ENCODE data around the gene SEMA3A.

DNA sequence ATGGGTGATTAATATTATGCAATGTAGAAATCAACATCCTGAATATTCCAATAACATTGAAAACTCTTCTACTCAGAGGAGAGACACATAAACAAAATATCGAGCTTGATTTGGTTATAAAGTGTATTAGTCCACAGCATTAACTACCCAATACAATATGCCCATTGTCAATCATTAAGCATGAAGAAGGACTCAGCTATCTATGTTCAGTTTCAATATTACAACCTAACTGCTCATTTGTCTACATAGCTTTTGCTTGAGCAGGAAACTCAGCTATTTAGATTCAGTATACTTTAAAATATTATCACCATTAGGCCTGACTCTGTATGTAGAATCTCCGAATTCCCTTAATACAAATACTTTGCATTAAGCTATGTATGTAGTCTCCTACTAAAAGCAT is 262.6 kb downstream of the SEMA3A start:
- TF ChIP-seq CTCF (IDR thresholded peaks at IDR 0.05): no peak
- no peak for TF ChIP-seq TCF7L2 (IDR thresholded peaks at IDR 0.05; ENCODE audit: low read depth, low read length)

Data from Panc1 (cell line).